Measurements from ENCODE around the gene PDE4D.
"Not testable (repeated sequence)": the region's sequence is repeated elsewhere in the genome, so short reads cannot be mapped to it uniquely, and the experiment has no call there.

The PDE4D gene

DNA sequence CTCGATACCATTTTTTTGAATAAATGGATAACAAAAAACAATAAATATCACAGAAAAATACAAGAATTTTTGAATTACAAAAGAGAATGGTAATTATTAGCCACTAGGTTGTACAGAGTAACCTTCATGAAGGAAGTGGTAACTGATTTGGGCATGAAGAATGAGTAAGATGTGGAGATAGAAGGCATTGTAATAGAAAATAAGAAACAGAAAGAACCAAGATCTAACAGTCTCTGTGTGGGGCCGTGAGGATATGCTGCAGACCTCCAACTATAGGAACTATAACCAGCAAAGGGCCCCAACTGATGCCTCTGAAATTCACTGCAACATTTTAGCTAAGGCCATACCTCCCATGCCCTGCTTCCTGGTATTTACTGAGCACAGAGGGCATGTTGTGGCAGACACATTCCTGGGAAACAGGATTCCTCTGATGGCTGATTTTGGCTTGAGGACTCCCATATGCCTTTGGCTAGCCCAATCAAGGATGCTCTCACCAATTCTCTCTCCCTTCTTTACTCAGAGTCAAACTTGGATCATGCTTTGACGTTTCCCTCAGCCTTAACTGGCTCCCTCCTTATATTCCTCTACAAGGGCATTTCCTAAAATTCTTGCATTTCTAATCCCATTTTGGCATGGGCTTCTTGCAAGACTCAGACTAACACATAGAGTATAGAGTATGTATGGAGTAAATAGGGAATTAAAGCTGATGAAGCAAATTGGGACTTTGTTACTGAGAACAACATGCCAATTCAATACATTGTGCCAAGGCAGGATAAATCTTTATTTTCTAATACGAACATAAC lies 208.9 kb downstream of the PDE4D start:
- H3K4me3 ChIP-seq (ENCODE audit: low read length), result no peak overlapping the region

DNA sequence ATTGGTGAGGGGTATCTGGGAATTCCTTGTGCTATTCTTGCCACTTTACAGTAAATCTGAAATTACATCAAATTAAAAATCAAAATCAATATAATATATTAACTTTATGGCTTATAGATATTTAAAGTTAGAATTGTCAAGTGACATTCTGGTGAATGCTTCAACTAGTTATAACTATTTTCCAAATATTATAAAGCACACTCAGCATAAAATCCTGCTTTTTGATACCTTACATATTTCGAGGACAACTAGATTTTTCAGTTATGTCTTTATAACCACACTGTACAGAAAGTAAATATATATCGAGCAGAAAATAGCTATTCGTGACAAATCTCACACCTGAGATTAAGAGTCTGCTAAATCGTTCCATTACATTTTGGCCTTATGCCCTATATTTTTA lies 210.2 kb downstream of the PDE4D start:
- Histone ChIP-seq H3K27ac (ENCODE audit: low read length) (no peak overlapping the region), H3K27me3 (ENCODE audit: insufficient read depth, low read length) (no peaks in the 10 kb centered on the region), H3K4me3 (ENCODE audit: low read length) (no peak overlapping the region), H3K4me1 (ENCODE audit: insufficient read depth, low read length) (no peaks in the 10 kb centered on the region), H3K36me3 (ENCODE audit: insufficient read depth, low read depth, low read length) (no peaks in the 10 kb centered on the region), H3K9me3 (ENCODE audit: insufficient read depth, low read depth, low read length) (no peaks in the 10 kb centered on the region), H3K9ac (ENCODE audit: low read depth, low read length) (no peak overlapping the region)

More for the DNA sequence above, 208.9 kb downstream of the PDE4D start:
- Histone ChIP-seq H3K27me3 (ENCODE audit: insufficient read depth, low read length) (no peaks in the 10 kb centered on the region), H3K9ac (ENCODE audit: low read depth, low read length) (no peak overlapping the region), H3K27ac (ENCODE audit: low read length) (no peak overlapping the region), H3K36me3 (ENCODE audit: insufficient read depth, low read depth, low read length) (no peaks in the 10 kb centered on the region), H3K9me3 (ENCODE audit: insufficient read depth, low read depth, low read length) (no peaks in the 10 kb centered on the region), H3K4me1 (ENCODE audit: insufficient read depth, low read length) (no peaks in the 10 kb centered on the region)

DNA sequence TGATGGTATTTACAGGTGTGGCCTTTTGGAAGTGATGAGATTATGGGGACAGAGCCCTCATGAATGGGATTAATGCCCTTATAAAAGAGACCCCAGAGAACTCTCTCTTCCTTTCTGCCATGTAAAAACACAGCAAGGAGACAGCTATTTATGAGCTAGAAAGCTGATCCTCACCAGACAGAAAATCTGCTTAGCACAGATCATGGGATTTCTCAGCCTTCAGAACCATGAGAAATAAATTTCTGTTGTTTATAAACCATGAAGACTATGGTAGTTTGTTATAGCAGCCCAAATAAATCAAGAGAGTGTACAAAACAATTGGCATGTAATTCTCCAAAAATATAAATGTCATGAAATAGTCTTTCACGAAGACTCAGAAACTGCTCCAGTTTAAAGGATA lies 211.0 kb downstream of the PDE4D start:
- H3K9ac ChIP-seq (ENCODE audit: low read depth, low read length), result no peak overlapping the region
- no peak overlapping the region for H3K27ac ChIP-seq (ENCODE audit: low read length)
- H3K9me3 ChIP-seq (ENCODE audit: insufficient read depth, low read depth, low read length), result no peaks in the 10 kb centered on the region
- H3K27me3 ChIP-seq (ENCODE audit: insufficient read depth, low read length), result no peaks in the 10 kb centered on the region
- H3K4me1 ChIP-seq (ENCODE audit: insufficient read depth, low read length), result no peaks in the 10 kb centered on the region
- no peak overlapping the region for H3K4me3 ChIP-seq (ENCODE audit: low read length)
- no peaks in the 10 kb centered on the region for H3K36me3 ChIP-seq (ENCODE audit: insufficient read depth, low read depth, low read length)

DNA sequence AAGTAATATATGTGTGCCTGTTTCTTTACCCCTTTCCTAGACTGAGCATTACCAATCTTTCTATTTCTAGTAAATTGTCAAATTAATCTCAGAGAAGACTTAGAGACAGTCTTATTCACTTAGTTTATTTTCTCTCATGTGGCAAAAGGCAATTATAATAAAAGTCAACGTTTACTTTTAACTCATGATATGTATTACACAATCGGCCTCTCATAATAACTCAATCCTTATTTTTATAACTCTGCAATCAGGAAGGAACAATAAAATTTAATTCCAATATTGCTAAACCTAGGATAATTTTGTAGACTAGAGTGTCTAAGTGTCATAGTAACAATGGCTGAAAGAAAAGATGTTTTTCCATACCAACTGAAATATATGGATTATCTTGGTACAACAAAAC lies 214.6 kb downstream of the PDE4D start:
- no peak overlapping the region for H3K9ac ChIP-seq (ENCODE audit: low read depth, low read length)
- H3K27me3 ChIP-seq (ENCODE audit: insufficient read depth, low read length), result no peaks in the 10 kb centered on the region
- no peaks in the 10 kb centered on the region for H3K4me1 ChIP-seq (ENCODE audit: insufficient read depth, low read length)
- no peak overlapping the region for H3K27ac ChIP-seq (ENCODE audit: low read length)
- no peak overlapping the region for H3K4me3 ChIP-seq (ENCODE audit: low read length)
- H3K9me3 ChIP-seq (ENCODE audit: insufficient read depth, low read depth, low read length), result no peaks in the 10 kb centered on the region
- no peaks in the 10 kb centered on the region for H3K36me3 ChIP-seq (ENCODE audit: insufficient read depth, low read depth, low read length)

DNA sequence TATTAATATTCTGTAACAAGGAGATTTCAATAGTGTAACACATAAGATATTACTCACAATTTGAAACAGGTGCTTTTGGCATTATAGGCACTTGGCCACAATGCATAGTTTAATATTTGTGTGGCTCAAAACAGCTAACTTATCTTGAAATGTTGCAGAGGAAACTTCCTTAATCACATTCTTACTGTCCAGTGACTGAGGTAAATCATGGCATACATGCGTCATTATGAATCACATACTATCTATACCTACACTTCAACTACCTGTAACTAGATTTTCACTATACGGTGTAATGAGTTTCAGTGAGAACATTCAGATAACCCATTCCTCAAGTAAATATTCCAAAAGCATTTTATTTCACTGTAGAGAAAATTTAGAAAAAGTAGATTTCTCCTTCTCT lies 218.8 kb downstream of the PDE4D start:
- Histone ChIP-seq H3K27ac (ENCODE audit: low read length) (no peak overlapping the region), H3K9ac (ENCODE audit: low read depth, low read length) (no peak overlapping the region), H3K27me3 (ENCODE audit: insufficient read depth, low read length) (no peaks in the 10 kb centered on the region), H3K4me3 (ENCODE audit: low read length) (no peak overlapping the region), H3K36me3 (ENCODE audit: insufficient read depth, low read depth, low read length) (no peaks in the 10 kb centered on the region), H3K9me3 (ENCODE audit: insufficient read depth, low read depth, low read length) (no peaks in the 10 kb centered on the region), H3K4me1 (ENCODE audit: insufficient read depth, low read length) (no peaks in the 10 kb centered on the region)

DNA sequence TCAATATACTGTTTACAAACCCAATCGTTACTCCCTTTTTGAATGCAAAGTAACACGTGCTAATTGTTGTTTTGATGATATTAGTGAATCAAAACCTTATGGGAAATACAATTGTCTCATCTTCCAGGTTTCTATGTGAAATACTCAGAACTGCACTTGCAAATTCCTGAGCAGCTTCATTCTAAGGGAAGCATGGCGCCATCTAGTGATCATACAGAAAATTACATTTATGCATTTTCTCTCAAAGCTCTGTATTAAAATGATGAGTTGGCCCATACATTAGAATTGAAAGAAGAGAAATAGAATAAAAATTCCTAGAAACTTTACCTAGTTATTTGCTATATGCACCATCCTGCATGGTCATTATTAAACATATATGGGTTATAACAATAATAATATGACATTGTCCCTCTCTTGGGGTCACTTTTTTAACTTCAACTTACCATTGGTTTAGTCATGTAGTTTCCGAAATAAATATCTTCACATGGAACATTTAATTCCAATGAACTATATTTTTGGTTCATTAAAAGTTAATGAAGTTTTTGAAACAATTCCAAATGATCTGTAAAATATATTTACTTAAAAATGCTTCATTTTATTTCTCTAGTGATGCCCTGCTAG lies 220.0 kb downstream of the PDE4D start:
- H3K27me3 ChIP-seq (ENCODE audit: insufficient read depth, low read length), result no peaks in the 10 kb centered on the region
- no peak overlapping the region for H3K9ac ChIP-seq (ENCODE audit: low read depth, low read length)
- H3K27ac ChIP-seq (ENCODE audit: low read length), result no peak overlapping the region
- no peaks in the 10 kb centered on the region for H3K9me3 ChIP-seq (ENCODE audit: insufficient read depth, low read depth, low read length)
- no peaks in the 10 kb centered on the region for H3K4me1 ChIP-seq (ENCODE audit: insufficient read depth, low read length)
- no peak overlapping the region for H3K4me3 ChIP-seq (ENCODE audit: low read length)
- no peaks in the 10 kb centered on the region for H3K36me3 ChIP-seq (ENCODE audit: insufficient read depth, low read depth, low read length)

DNA sequence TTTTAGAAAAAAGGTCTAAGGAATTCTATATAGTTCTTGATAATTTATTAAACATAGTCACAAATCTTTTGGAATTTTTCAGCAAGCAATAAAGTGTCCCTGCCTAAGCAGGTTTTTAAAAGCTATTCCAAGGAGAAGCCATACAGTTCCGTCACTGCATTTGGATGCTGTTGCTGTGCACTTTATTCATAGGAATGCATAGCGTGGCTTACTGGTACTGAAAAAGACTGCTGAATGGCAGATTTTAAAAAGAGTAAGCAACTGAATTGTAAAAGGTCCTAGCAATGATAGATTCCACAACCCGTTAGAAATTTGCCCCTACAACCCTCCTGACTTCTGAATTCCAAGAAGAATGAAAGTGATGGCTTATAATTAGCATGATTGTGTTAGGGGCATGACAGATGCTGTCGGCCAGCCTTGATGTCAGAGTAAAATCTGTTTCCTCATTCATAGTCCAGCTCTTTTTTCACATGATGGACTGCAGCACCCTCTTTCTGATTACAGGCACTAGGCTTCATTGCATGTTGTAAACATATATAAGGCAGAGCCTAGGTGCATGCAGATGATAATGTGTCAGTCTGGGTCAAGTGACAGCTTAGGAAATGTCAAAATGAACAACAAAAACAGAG lies 227.0 kb downstream of the PDE4D start:
- no peaks in the 10 kb centered on the region for H3K27me3 ChIP-seq (ENCODE audit: insufficient read depth, low read length)
- H3K9ac ChIP-seq (ENCODE audit: low read depth, low read length), result no peak overlapping the region
- H3K36me3 ChIP-seq (ENCODE audit: insufficient read depth, low read depth, low read length), result no peaks in the 10 kb centered on the region
- no peak overlapping the region for H3K27ac ChIP-seq (ENCODE audit: low read length)
- H3K9me3 ChIP-seq (ENCODE audit: insufficient read depth, low read depth, low read length), result no peaks in the 10 kb centered on the region
- H3K4me3 ChIP-seq (ENCODE audit: low read length), result no peak overlapping the region
- H3K4me1 ChIP-seq (ENCODE audit: insufficient read depth, low read length), result no peaks in the 10 kb centered on the region

DNA sequence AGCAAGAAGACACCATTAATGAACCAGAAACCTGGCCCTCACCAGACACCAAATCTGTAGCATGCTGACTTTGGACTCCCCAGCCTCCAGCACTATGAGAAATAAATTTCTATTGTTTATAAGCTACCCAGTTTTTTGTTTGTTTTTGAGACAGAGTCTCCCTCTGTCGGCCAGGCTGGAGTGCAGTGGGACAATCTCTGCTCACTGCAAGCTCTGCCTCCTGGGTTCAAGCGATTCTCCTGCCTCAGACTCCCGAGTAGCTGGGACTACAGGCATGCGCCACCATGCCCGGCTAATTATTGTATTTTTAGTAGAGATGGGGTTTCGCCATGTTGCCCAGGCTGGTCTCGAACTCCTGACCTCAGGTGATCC lies 227.7 kb downstream of the PDE4D start:
- not testable (repeated sequence) for H3K9ac ChIP-seq (ENCODE audit: low read depth, low read length); H3K27me3 ChIP-seq (ENCODE audit: insufficient read depth, low read length); H3K4me3 ChIP-seq (ENCODE audit: low read length); H3K4me1 ChIP-seq (ENCODE audit: insufficient read depth, low read length); H3K27ac ChIP-seq (ENCODE audit: low read length); H3K9me3 ChIP-seq (ENCODE audit: insufficient read depth, low read depth, low read length); H3K36me3 ChIP-seq (ENCODE audit: insufficient read depth, low read depth, low read length)

DNA sequence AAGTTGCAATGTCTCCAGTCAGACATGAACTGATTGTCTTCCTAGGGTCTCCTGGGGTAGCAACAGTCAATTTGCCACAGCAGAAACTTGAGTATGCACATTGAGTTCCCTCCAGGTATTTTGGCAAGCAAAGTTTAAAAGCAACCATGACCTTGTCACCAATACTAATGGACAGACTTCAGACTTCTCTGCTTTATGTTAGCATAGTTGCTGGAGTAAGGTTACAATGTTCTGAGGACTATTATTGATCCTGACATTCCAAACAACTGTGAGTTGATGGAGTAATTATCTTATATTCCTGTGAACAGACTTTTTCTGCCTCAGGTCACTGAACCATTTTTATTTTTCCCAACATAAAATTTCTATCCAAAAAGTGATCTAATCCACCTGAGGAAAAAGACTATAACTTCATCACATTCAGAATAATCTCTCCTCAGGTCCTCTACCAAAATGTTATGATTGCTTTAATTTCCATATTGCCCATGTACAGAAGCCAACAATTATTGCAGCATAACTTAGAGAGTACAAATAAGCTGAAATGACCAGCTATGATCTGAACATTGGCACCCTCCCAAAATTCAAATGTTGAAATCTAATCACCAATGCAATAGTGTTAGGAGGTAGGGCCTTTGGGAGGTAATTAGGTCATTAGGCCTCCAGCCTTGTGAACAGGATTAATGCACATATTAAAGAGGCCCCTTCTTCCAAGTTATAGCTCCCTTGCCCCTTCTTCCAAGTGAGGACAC lies 228.3 kb downstream of the PDE4D start:
- H3K4me1 ChIP-seq (ENCODE audit: insufficient read depth, low read length), result no peaks in the 10 kb centered on the region
- H3K9me3 ChIP-seq (ENCODE audit: insufficient read depth, low read depth, low read length), result no peaks in the 10 kb centered on the region
- H3K27ac ChIP-seq (ENCODE audit: low read length), result no peak overlapping the region

DNA sequence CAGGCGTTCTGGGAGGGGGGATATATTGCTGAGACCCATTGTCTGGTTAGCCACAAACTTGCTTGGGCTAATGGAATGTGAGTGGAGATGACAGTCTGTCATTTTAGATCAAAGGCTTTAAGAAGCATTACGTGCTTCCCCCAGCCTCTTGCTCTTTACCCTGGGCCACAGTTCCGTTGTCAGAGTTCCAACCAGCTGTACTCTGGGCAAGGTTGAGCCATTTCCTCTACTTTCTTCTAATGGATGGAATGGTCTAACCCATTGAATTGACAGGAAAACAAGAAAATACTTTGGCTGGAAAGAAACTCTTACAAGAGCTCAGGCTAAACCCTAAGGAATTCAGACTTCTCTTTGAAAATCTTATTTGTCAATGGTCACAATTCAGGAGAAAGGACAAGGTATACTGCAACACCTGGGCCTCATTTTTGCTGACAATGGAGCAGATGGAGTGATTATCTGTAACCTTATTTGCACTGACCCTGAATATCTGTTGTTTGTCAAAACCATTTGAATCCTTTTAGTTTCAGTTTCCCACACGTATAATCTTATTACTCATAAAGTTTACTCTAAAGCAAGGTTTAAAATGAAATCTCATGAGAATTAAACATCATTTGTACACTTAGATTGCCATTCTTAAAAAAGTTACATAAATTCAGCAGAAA lies 231.4 kb downstream of the PDE4D start:
- H3K9ac ChIP-seq (ENCODE audit: low read depth, low read length), result no peak overlapping the region
- no peaks in the 10 kb centered on the region for H3K27me3 ChIP-seq (ENCODE audit: insufficient read depth, low read length)
- no peaks in the 10 kb centered on the region for H3K36me3 ChIP-seq (ENCODE audit: insufficient read depth, low read depth, low read length)
- H3K27ac ChIP-seq (ENCODE audit: low read length), result no peak overlapping the region
- no peaks in the 10 kb centered on the region for H3K9me3 ChIP-seq (ENCODE audit: insufficient read depth, low read depth, low read length)
- H3K4me1 ChIP-seq (ENCODE audit: insufficient read depth, low read length), result no peaks in the 10 kb centered on the region
- H3K4me3 ChIP-seq (ENCODE audit: low read length), result no peak overlapping the region

More for the DNA sequence above, 228.3 kb downstream of the PDE4D start:
- H3K4me3 ChIP-seq (ENCODE audit: low read length), result no peak overlapping the region
- H3K27me3 ChIP-seq (ENCODE audit: insufficient read depth, low read length), result no peaks in the 10 kb centered on the region
- no peak overlapping the region for H3K9ac ChIP-seq (ENCODE audit: low read depth, low read length)
- H3K36me3 ChIP-seq (ENCODE audit: insufficient read depth, low read depth, low read length), result no peaks in the 10 kb centered on the region

DNA sequence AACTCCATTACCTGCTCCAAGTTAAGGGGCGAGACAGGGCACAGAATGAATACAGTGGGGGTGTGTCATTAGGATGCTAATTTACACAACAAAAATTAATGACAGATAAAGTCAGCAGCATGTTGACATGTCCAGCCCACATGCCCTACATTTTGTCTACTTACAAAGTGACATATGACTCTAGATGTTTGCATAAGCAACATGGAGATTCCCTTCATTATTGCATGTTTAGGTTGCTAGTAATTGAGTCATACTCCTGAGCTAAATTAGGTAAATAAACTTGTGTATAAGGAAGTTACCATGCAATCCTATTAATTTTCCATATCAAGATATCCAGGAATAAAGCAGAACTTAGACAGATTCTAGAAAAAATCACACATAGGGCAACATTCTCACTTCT lies 232.2 kb downstream of the PDE4D start:
- no peak overlapping the region for H3K4me3 ChIP-seq (ENCODE audit: low read length)
- no peaks in the 10 kb centered on the region for H3K27me3 ChIP-seq (ENCODE audit: insufficient read depth, low read length)
- H3K9me3 ChIP-seq (ENCODE audit: insufficient read depth, low read depth, low read length), result no peaks in the 10 kb centered on the region
- H3K27ac ChIP-seq (ENCODE audit: low read length), result no peak overlapping the region
- no peaks in the 10 kb centered on the region for H3K36me3 ChIP-seq (ENCODE audit: insufficient read depth, low read depth, low read length)
- no peaks in the 10 kb centered on the region for H3K4me1 ChIP-seq (ENCODE audit: insufficient read depth, low read length)
- no peak overlapping the region for H3K9ac ChIP-seq (ENCODE audit: low read depth, low read length)
